A549 (cell line): ENCODE data around the gene ETFB. TPM values are rescaled to one million over a fixed set of nuclear protein-coding genes. Genes with fewer than 3 reads are reported as not detected.

ENCODE experiments used
- ATAC-seq, 2 experiments: fragments of 200-7000 bp in 1 of 2; fragments of >200 bp in 1 of 2; cut with Nextera tagmentation in 1 of 2; cut with Tn5 transposase in 1 of 2; 3 replicates each; pipeline versions ENCODE4 v1.8.0 to v1.9.1; 2018 to 2020; ENCODE audit warnings: mild to moderate bottlenecking in 1 of 2, moderate library complexity in 1 of 2
- CTCF ChIA-PET: fragments of 300-600 bp; sonication (Branson Sonifier 250); formaldehyde crosslinking; extraction: SDS; loops from one replicate; lab custom pipeline; 2021; ENCODE audit warnings: antibody characterized with exemption, inconsistent platforms; lab: Yijun Ruan, JAX
- POLR2A ChIA-PET: fragments of 350-600 bp; formaldehyde crosslinking; extraction: SDS; loops from one replicate; lab custom pipeline; 2021; ENCODE audit warnings: antibody characterized with exemption, inconsistent platforms; lab: Yijun Ruan, JAX
- DNase-seq, 2 experiments: peaks; one replicate each; pipeline versions ENCODE4 v3.0.0 to v3.0.0-alpha.2; 2011 to 2016; ENCODE audit warnings: low read depth in 1 of 2, low spot score in 1 of 2
- FAIRE-seq: peaks from 2 replicates; lab custom pipeline; 2011; peaks lifted over from hg19 to GRCh38; lab: Jason Lieb, UNC
- H3K27ac ChIP-seq, 2 experiments: fragments of >200 bp; sonication (Bioruptor Twin); formaldehyde crosslinking; 3 replicates each; pipeline ENCODE4 v1.5.1; 2016 to 2017
- H3K4me1 ChIP-seq: fragments of >200 bp; sonication (Bioruptor Twin); formaldehyde crosslinking; 3 replicates; pipeline ENCODE4 v1.6.1; 2016
- H3K4me2 ChIP-seq: fragments of >200 bp; sonication (Bioruptor Twin); formaldehyde crosslinking; 3 replicates; pipeline ENCODE4 v1.6.1; 2016
- H3K4me3 ChIP-seq: fragments of >200 bp; sonication (Bioruptor Twin); formaldehyde crosslinking; 3 replicates; pipeline ENCODE4 v1.5.1; 2016
- H3K9me3 ChIP-seq: fragments of >200 bp; sonication (Bioruptor Twin); formaldehyde crosslinking; 3 replicates; pipeline ENCODE4 v1.6.1; 2016
- ATOH8 ChIP-seq: fragments of 250-450 bp; sonication (Bioruptor Pico); IDR thresholded peaks from 2 replicates; pipeline ENCODE4 v1.5.0; 2020; ENCODE audit warnings: low read depth, mild to moderate bottlenecking, moderate library complexity
- BHLHE40 ChIP-seq: IDR thresholded peaks from 2 replicates; pipeline ENCODE4 v1.6.1; 2012; ENCODE audit warnings: low read depth, low read length, inconsistent platforms
- CEBPB ChIP-seq, 2 experiments: fragments of >200 bp in 1 of 2; sonication (Bioruptor Twin) in 1 of 2; formaldehyde crosslinking in 1 of 2; IDR thresholded peaks; 2 replicates each; pipeline ENCODE4 v1.6.1; 2012 to 2016
- CHD4 ChIP-seq: fragments of 200-600 bp; sonication (generic); IDR thresholded peaks from 2 replicates; pipeline ENCODE4 v1.6.1; 2016; ENCODE audit warnings: antibody characterized with exemption, mild to moderate bottlenecking, borderline replicate concordance
- EHMT2 ChIP-seq: fragments of 200-600 bp; sonication (generic); IDR thresholded peaks from 2 replicates; pipeline ENCODE4 v1.6.1; 2016; ENCODE audit warnings: antibody characterized with exemption, low read depth, mild to moderate bottlenecking, moderate library complexity
- FOSB ChIP-seq: fragments of 250-450 bp; sonication (Bioruptor Pico); IDR thresholded peaks from 2 replicates; pipeline ENCODE4 v1.5.0; 2020; ENCODE audit warnings: mild to moderate bottlenecking, moderate library complexity
- FOSL2 ChIP-seq, 2 experiments: fragments of 450-650 bp in 1 of 2; fragments of >200 bp in 1 of 2; sonication (Bioruptor Twin) in 1 of 2; formaldehyde crosslinking; IDR thresholded peaks; 2 replicates each; pipeline versions ENCODE4 v1.5.0 to v1.6.1; 2016 to 2020; ENCODE audit warnings: mild to moderate bottlenecking in 1 of 2, moderate library complexity in 1 of 2
- GATA3 ChIP-seq: IDR thresholded peaks from 2 replicates; pipeline ENCODE4 v1.6.1; 2012; ENCODE audit warnings: borderline replicate concordance
- HES2 ChIP-seq: fragments of >200 bp; sonication (Bioruptor Twin); formaldehyde crosslinking; IDR thresholded peaks from 2 replicates; pipeline ENCODE4 v1.6.1; 2016
- HEYL ChIP-seq: fragments of 250-450 bp; sonication (Bioruptor Pico); IDR thresholded peaks from 2 replicates; pipeline ENCODE4 v1.8.0; 2021; ENCODE audit warnings: mild to moderate bottlenecking, moderate library complexity
- HOXA7 ChIP-seq: fragments of 250-450 bp; sonication (Bioruptor Pico); IDR thresholded peaks from 2 replicates; pipeline ENCODE4 v1.5.0; 2020; ENCODE audit warnings: mild to moderate bottlenecking, moderate library complexity
- HOXB5 ChIP-seq: fragments of 250-450 bp; sonication (Bioruptor Pico); IDR thresholded peaks from 2 replicates; pipeline ENCODE4 v1.5.0; 2020; ENCODE audit warnings: mild to moderate bottlenecking, moderate library complexity
- JUNB ChIP-seq: fragments of >200 bp; sonication (Bioruptor Twin); formaldehyde crosslinking; IDR thresholded peaks from 2 replicates; pipeline ENCODE4 v1.6.1; 2016
- MAFK ChIP-seq: fragments of 450-650 bp; IDR thresholded peaks from 2 replicates; pipeline ENCODE4 v1.6.1; 2014; ENCODE audit not compliant: partially characterized antibody
- MAX ChIP-seq: IDR thresholded peaks from 2 replicates; pipeline ENCODE4 v1.6.1; 2012
- NFE2L2 ChIP-seq: fragments of 150-350 bp; conservative IDR thresholded peaks from 2 replicates; pipeline ENCODE4 v1.6.1; 2014; ENCODE audit warnings: low read length
- NPAS2 ChIP-seq: fragments of 250-450 bp; sonication (Bioruptor Pico); IDR thresholded peaks from 2 replicates; pipeline ENCODE4 v1.8.0; 2022; ENCODE audit warnings: mild to moderate bottlenecking, moderate library complexity, borderline replicate concordance
- NR3C1 ChIP-seq: fragments of >200 bp; sonication (Bioruptor Twin); formaldehyde crosslinking; IDR thresholded peaks from 3 replicates; pipeline ENCODE4 v1.6.1; 2017
- PBX3 ChIP-seq: IDR thresholded peaks from 2 replicates; pipeline ENCODE4 v1.6.1; 2012
- POLR2A ChIP-seq: IDR thresholded peaks from 2 replicates; pipeline ENCODE4 v1.6.1; 2012; ENCODE audit warnings: mild to moderate bottlenecking, low read length
- RFX5 ChIP-seq: fragments of 450-650 bp; IDR thresholded peaks from 2 replicates; pipeline ENCODE4 v1.7.1; 2014; ENCODE audit warnings: antibody characterized with exemption, mild to moderate bottlenecking, moderate library complexity
- SREBF2 ChIP-seq: fragments of 450-650 bp; IDR thresholded peaks from 2 replicates; pipeline ENCODE4 v1.6.1; 2014; ENCODE audit warnings: mild to moderate bottlenecking, moderate library complexity
- USF2 ChIP-seq: fragments of 450-650 bp; IDR thresholded peaks from 2 replicates; pipeline ENCODE4 v1.6.1; 2014; ENCODE audit warnings: antibody characterized with exemption
- whole genome bisulfite sequencing: methylation state at CpG from one replicate; pipeline ENCODE4 v1.1.6; 2017; ENCODE audit errors: missing lambda C conversion rate; 5-methylcytosine and 5-hydroxymethylcytosine counted together
- polyA plus RNA-seq, 4 experiments: library from polyadenylated mRNA; depleted of rRNA in 3 of 4; stranded (reverse); fragments of >200 nt; fragmentation: RNase III in 1 of 4; extraction: RNeasy Plus Mini Kit Qiagen cat#74134 plus additional on column Dnase treatment in 1 of 4; gene quantifications; 2 replicates in 3 of 4; 3 replicates in 1 of 4; pipeline ENCODE4 v1.2.3, GENCODE V29; 2011 to 2017

The ETFB gene
- polyA plus RNA-seq, 2 of the 4 experiments (the other 2 are of a cell fraction): 149 to 267 TPM

- Histone ChIP-seq H3K4me2 (no peak overlapping the region), H3K4me3 (no peak overlapping the region), H3K9me3 (no peaks in the 10 kb centered on the region), H3K27ac (no peak overlapping the region), H3K4me1 (peaks cover 7% of the 10 kb centered on the region)
- TF ChIP-seq FOSL2 (IDR thresholded peaks at IDR 0.05): no peak
- TF ChIP-seq FOSL2 (CRISPR knock-in tag; IDR thresholded peaks at IDR 0.05): no peak
- no peak for TF ChIP-seq NR3C1
- TF ChIP-seq GATA3: no peak
- TF ChIP-seq HEYL: no peak
- no peak for TF ChIP-seq USF2
- no peak for TF ChIP-seq CEBPB (IDR thresholded peaks at IDR 0.05)
- TF ChIP-seq POLR2A: 0 out of 2 replicates have a peak, but pooled peaks have one; percentile 16
- TF ChIP-seq BHLHE40: no peak
- POLR2A ChIA-PET: interaction anchor here (1.0 kb wide), 1 partner anchor 32 kb away, joined by 5 read pairs; no protein-coding TSS in a partner anchor
- no peak for ATAC-seq
- CTCF ChIA-PET: interaction anchor here (1.4 to 5.7 kb wide), 2 partner anchors 32 to 102 kb away, joined by 5 to 28 read pairs; no protein-coding TSS in a partner anchor
- no peak for FAIRE-seq
- DNase-seq: no peak
- 82% methylated on average over 8 of the region's 8 CpGs for WGBS
Measured at GRCh38 chr19:51371186-51371690, 5.0 kb upstream of the ETFB start.

- POLR2A ChIA-PET: interaction anchor here (0.9 kb wide), 1 partner anchor 31 kb away, joined by 3 read pairs; no protein-coding TSS in a partner anchor
Measured at GRCh38 chr19:51370230-51370629, 4.0 kb upstream of the ETFB start.

More at GRCh38 chr19:51370230-51370629, 4.0 kb upstream of the ETFB start:
- H3K4me3 ChIP-seq: no peak overlapping the region
- H3K9me3 ChIP-seq: no peaks in the 10 kb centered on the region
- TF ChIP-seq HES2 (no peak), HOXA7 (CRISPR knock-in tag) (no peak), PBX3 (no peak), ATOH8 (CRISPR knock-in tag) (no peak), FOSL2 (IDR thresholded peaks at IDR 0.05) (no peak), FOSL2 (CRISPR knock-in tag; IDR thresholded peaks at IDR 0.05) (no peak), CEBPB (IDR thresholded peaks at IDR 0.05) (no peak), RFX5 (no peak), USF2 (no peak), MAX (no peak), JUNB (no peak), GATA3 (no peak), FOSB (CRISPR knock-in tag) (no peak), HOXB5 (CRISPR knock-in tag) (no peak), SREBF2 (no peak), NFE2L2 (no peak), NPAS2 (CRISPR knock-in tag) (no peak), EHMT2 (no peak), CHD4 (no peak), MAFK (no peak)
- no peak for ATAC-seq
- no peak for FAIRE-seq
- no peak overlapping the region for H3K27ac ChIP-seq
- H3K4me1 ChIP-seq: peaks cover 9% of the 10 kb centered on the region
- H3K4me2 ChIP-seq: no peak overlapping the region
- 61% methylated on average over 4 of the region's 4 CpGs for WGBS
- CTCF ChIA-PET: interaction anchor here (0.5 to 5.7 kb wide), 7 partner anchors 15 to 1094 kb away, joined by 3 to 28 read pairs (median 3); partner anchors contain the start of gene ZNF175
- no peak for DNase-seq
